HFFc6 (cell line): ENCODE data around the gene EEF1AKMT2. TPM values are rescaled to one million over a fixed set of nuclear protein-coding genes. Genes with fewer than 3 reads are reported as not detected.

Experiments used
- DNase-seq: peaks from one replicate; pipeline ENCODE4 v3.0.0-alpha.2; 2018
- H3K27ac Mint-ChIP-seq: 2 replicates; pipeline ENCODE4 v1.8.0; 2020; ENCODE audit warnings: mild to moderate bottlenecking, mixed read lengths
- H3K27me3 Mint-ChIP-seq: 2 replicates; pipeline ENCODE4 v1.8.0; 2021; ENCODE audit warnings: mild to moderate bottlenecking, moderate library complexity, mixed read lengths; ENCODE audit not compliant: insufficient read depth
- H3K36me3 Mint-ChIP-seq: 2 replicates; pipeline ENCODE4 v1.8.0; 2021; ENCODE audit warnings: low read depth, mixed read lengths
- H3K4me1 Mint-ChIP-seq: 2 replicates; pipeline ENCODE4 v1.8.0; 2020; ENCODE audit warnings: low read depth, mixed read lengths
- H3K4me3 Mint-ChIP-seq: 2 replicates; pipeline ENCODE4 v1.8.0; 2020; ENCODE audit warnings: mild to moderate bottlenecking, moderate library complexity, mixed read lengths
- H3K9me3 Mint-ChIP-seq: 2 replicates; pipeline ENCODE4 v1.8.0; 2020; ENCODE audit warnings: mild to moderate bottlenecking, mixed read lengths
- CTCF ChIP-seq: fragments of 200-600 bp; sonication (generic); IDR thresholded peaks from 2 replicates; pipeline ENCODE4 v1.5.0; 2021; ENCODE audit warnings: antibody characterized with exemption, mild to moderate bottlenecking
- total RNA-seq, 6 experiments: library from RNA; stranded (reverse); fragmentation: NEBNext Ultra II Directional; extraction: Animal tissue kit (Norgen Biotek cat#: 25700); gene quantifications; 2 replicates in 1 of 6; 3 replicates in 5 of 6; pipeline ENCODE4 v1.2.3, GENCODE V29; 2021

Gene EEF1AKMT2
- total RNA-seq, 6 experiments from 2014 or later: 15.8 to 19.5 (median 17.7) TPM

DNA sequence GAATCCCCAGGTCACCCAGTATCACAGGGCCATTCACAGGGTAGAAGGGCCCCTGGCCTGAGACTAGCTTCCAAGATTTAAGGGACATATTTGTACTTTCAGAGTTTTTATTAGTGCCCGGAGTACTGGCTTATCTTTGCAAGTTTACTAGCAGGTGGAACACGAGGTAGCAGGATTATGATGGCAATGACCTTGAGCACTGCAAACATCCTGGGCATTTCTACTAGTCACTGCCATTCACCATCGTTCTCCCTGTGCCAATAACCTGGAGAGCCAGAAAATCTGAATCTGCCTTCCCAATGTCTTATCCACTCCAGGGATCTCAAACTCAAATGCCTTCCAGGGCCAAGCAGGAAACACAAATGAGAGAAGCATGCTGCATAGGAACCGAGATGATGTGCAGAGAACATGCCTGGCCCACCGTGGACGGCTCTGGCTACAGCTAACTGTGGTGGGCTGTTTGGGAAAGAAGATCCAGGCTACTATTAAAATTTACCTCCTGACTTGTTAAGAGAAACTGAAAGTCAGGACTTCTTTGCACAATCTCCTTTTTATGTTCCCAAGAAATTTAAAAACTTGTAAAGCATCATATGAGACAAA lies 64.2 kb downstream of the EEF1AKMT2 start:
- TF ChIP-seq CTCF: no peak
- no peak for DNase-seq
- no peak overlapping the region for H3K4me3 Mint-ChIP-seq
- H3K27me3 Mint-ChIP-seq: no peaks in the 10 kb centered on the region; the same call in none of the 2 replicates
- peaks cover 5% of the 10 kb centered on the region; the same call in 1 of the 2 replicates for H3K36me3 Mint-ChIP-seq
- peaks cover 24% of the 10 kb centered on the region for H3K4me1 Mint-ChIP-seq
- no peaks in the 10 kb centered on the region for H3K9me3 Mint-ChIP-seq
- H3K27ac Mint-ChIP-seq: no peak overlapping the region

DNA sequence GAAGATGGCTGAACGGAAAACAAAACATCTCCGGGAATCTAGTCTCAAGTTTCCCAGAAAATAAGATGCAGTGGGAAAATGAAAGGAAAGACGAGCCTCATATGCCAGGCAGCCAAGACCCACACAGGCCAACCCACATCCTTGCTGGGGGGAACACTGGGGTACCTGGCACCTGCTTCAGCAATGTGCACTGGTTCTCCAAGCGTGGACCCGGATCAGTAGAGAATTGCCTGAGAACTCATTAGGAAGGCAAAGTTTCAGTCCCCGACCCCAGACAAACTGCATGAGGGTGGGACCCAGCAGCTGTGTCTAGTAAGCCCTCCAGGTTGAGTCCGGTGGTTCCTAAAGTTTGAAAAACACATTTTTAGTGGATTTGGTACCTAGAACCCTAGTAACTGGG lies 65.9 kb downstream of the EEF1AKMT2 start:
- Mint-ChIP-seq H3K36me3 (peaks cover 5% of the 10 kb centered on the region; the same call in 1 of the 2 replicates), H3K9me3 (no peaks in the 10 kb centered on the region), H3K27me3 (no peaks in the 10 kb centered on the region; the same call in none of the 2 replicates)

GRCh38 chr10:124725171-124725631 lies 66.5 kb downstream of the EEF1AKMT2 start:
- no peak overlapping the region for H3K27ac Mint-ChIP-seq
- no peak for DNase-seq
- H3K9me3 Mint-ChIP-seq: no peaks in the 10 kb centered on the region
- H3K4me3 Mint-ChIP-seq: no peak overlapping the region
- H3K27me3 Mint-ChIP-seq: no peaks in the 10 kb centered on the region; the same call in none of the 2 replicates
- peaks cover 5% of the 10 kb centered on the region; the same call in 1 of the 2 replicates for H3K36me3 Mint-ChIP-seq
- H3K4me1 Mint-ChIP-seq: peaks cover 24% of the 10 kb centered on the region
- no peak for TF ChIP-seq CTCF

More for the DNA sequence above, 65.9 kb downstream of the EEF1AKMT2 start:
- Mint-ChIP-seq H3K27ac (no peak overlapping the region), H3K4me1 (peaks cover 24% of the 10 kb centered on the region), H3K4me3 (no peak overlapping the region)
- TF ChIP-seq CTCF: no peak
- no peak for DNase-seq

- no peak overlapping the region for H3K4me3 Mint-ChIP-seq
- no peaks in the 10 kb centered on the region for H3K9me3 Mint-ChIP-seq
- TF ChIP-seq CTCF: no peak
- no peak overlapping the region for H3K27ac Mint-ChIP-seq
- DNase-seq: no peak
- no peaks in the 10 kb centered on the region; the same call in none of the 2 replicates for H3K27me3 Mint-ChIP-seq
- peaks cover 27% of the 10 kb centered on the region for H3K4me1 Mint-ChIP-seq
- H3K36me3 Mint-ChIP-seq: peaks cover under 1% of the 10 kb centered on the region; the same call in 1 of the 2 replicates
Measured at GRCh38 chr10:124724279-124725027, 67.2 kb downstream of the EEF1AKMT2 start.

- Mint-ChIP-seq H3K9me3 (no peaks in the 10 kb centered on the region), H3K4me3 (no peak overlapping the region), H3K36me3 (no peaks in the 10 kb centered on the region; the same call in 1 of the 2 replicates), H3K27ac (no peak overlapping the region), H3K27me3 (no peaks in the 10 kb centered on the region; the same call in none of the 2 replicates), H3K4me1 (peaks cover 28% of the 10 kb centered on the region)
- no peak for DNase-seq
- TF ChIP-seq CTCF: no peak
Measured at GRCh38 chr10:124723826-124724225, 67.9 kb downstream of the EEF1AKMT2 start.
